ENCODE data around the gene ARAP1.
A peak's percentile ranks its signal among the peaks of the same experiment; 100 is the strongest.

Gene ARAP1

DNA sequence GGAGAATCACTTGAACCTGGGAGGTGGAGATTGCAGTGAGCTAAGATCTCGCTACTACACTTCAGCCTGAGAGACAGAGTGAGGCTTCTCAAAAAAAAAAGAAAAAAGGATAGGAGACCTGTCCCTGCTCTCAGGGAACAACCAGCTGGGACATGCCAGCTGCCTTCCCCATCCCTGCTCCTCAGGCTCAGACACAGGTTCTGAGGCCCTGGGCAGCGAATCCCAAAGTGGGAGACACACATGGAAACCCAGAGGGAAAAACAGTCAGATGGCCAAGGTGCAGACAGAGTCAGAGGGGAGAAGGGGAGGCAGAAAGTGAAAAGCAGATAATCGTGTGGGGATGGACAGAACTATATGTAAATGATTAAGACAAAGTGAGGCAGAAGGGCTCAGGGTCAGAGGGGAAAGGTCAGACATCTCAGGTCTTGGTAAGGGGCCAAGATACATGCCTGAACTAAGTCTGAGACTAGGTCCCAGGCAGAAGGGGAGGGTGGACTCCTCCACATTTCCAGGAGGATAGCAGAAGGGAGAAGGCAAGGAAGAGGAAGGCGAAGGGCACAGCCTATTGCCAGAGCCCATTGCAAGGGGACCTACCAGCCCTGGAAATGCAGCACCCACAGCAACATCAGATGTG is 27.4 kb upstream of the ARAP1 start:
- no peak for DNase-seq (ENCODE audit: low read depth)

DNA sequence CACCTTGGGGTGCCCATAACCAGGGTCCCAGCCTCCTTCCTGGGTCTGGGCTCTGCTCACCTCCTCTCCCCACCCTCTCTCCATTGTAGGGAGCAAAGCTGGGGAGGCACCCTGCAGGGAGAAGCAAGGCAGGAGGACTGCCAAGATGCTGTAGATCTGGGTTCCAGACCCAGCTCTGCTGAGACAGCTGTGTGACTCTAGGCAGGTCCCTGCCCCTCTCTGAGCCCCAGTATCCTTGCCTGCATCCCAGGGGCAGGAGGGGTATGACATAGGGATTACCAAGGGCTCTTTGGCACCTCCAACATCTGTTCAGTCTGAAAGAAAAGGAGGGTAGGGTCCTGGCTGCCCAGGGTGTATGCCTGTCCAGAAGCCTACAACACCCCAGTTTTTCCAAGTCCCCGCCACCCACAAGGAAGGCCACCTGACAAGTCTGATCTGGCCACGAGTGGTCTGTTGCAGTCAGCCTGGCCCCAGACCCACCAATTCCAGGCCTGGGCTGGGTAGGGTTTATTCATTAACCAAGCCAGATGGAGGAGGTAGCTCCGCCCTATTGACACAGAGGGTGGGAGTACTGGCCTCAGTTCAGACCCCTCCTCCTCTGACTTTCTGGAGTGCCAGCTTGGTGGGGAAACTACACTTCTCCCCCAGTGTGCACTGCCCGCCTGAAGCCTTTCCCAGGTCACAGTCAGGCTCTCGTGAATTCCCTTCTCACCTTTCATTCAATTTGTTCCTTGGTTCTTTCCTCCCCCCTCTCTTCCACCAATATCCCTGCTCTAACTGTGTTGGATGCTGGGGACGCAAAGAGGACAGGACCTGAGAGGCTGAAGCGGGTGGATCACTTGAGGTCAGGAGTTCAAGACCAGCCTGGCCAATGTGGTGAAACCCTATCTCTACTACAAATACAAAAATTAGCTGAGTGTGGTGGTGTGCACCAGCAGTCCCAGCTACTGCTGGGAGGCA is 26.6 kb upstream of the ARAP1 start:
- DNase-seq (ENCODE audit: low read depth): no peak

DNA sequence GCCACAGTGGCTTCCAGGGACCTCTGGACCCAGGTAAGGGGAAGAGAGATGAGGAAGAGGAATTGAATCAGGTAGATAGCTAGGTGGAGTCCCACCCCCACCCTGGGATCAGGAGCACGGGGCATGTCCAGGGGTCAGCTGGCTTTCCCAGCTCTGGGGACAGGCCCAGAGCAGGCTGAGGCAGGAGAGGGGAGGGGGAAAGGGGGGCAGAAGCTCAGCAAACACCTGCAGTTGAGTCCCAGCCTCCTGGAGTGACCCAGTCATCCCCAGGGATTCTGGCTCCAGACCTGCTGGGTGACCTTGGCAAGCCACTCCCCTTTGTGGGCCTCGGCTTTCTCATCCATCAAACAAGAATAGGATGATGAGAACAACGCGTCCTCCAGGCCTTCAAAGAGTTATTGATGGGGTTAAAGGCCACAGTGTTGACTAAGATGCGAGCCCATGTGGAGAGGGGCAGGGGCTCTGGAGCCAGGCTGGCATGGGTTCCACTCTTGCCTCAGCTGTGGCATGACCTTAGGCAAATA is 25.6 kb upstream of the ARAP1 start:
- DNase-seq (ENCODE audit: low read depth): no peak

DNA sequence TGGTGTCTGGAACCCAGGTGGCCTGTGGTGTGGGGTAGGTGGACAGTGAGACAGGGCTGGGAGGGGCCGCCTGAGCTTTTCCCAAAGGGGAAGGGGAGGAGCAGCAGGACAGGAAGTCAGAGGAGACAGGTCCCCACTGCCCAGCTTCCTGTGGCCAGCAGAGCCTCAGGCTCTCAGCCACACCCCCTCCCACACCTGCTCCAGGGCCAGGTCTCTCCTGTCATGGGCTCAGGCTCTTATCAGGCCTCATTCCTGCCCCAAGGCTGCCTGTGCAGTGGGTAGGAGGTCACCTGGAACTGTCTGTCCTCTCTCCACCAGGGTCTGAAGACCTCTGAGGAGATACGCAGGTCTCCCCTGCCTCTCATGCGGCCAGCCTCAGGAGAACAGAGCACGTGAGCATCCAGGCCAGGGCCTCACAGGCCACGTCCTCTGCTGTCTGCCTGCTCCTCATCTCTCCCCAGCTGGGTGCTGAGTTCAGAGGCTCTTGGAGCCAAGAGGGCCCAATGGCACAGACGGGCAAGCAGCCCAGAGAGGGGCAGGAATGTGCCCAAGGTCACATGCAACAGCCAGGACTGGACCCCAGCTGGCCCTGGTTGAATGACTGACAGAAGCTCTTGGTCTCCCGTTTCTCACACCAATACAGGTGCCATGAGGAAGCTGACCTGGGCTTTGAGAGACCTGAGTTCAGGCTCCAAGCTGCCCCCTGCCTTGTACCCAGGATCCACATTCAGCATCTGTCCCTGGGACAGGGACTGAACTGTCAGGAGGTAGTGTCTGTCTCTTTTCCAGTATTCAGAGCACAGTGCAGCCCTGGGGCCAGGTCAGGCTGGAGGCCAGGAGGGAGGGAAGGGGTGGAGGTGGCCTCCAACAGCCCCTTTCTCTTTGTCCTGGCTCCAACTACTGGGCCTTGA is 24.9 kb upstream of the ARAP1 start:
- DNase-seq (ENCODE audit: low read depth): no peak

DNA sequence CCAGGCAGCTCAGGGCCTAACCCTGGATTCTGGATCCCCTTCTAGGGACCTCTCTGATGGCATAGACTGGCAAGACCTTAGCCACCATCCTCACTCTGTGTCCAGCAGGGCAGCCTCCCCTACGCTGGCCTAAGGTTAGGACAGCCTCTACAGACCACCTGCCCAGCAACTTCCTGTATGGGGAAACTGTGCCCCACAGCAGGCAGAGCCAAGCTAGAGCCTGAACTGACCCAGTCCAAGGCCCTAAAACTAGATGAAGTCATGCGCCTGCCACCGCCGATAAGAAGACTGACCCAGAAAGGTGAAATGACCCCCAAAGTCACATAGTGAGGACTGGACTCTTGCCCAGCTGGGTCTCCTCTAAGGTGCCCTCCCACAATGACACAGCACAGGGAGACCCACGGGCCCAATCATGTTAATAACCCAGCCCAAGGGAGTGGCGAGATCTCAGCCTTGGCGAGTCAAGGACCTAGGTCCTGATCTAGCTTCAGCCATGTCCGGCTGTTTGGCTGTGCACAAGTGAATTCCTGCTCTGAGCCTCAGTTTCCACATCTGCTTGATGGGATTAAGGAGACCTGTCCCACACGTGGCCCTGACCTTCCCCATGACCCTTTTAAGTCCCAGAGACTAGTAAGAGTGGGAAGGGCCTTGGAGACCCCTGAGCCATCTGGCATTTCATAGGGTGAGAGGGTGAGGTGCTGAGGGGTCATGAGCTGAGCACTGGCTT is 24.1 kb upstream of the ARAP1 start:
- no peak for DNase-seq (ENCODE audit: low read depth)

DNA sequence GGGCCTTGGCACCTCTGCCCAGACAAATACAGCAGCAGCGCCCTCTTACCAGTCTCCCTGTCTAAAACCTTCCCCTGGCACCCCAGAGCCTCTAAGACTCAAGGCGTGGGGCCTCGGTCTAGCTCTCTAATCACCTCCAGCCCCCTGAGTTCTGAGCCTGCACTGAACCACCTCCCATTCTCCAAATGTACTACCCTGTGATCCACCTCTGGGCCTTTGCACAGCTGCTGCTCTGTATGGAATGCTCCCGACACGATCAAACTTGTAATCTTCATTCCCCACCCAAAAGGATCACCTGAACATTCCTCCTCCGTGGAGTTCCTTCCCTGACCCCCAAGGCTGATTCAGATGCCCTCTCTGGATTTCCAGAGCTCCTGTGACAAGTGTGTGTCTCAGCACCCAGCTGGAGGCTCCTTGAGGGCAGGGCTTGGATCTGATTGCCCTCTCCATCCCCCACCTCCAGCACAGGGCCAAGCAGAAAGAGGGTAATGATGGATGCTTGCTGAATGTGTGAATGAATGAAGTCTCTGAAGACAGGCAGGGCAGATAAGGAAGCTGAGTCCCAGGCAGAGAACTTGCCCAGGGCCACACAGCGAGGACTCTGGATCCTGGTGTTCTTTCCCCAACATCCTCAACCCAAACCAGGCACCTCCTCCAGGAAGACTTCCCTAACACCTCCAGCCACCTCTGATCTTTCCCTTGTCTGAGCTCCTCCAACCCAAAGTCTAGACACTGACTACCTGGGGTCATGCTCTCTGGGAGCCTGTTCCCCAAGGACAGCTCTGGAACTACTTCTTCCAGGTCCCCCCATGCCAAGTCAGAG is 23.3 kb upstream of the ARAP1 start:
- no peak for DNase-seq (ENCODE audit: low read depth)

DNA sequence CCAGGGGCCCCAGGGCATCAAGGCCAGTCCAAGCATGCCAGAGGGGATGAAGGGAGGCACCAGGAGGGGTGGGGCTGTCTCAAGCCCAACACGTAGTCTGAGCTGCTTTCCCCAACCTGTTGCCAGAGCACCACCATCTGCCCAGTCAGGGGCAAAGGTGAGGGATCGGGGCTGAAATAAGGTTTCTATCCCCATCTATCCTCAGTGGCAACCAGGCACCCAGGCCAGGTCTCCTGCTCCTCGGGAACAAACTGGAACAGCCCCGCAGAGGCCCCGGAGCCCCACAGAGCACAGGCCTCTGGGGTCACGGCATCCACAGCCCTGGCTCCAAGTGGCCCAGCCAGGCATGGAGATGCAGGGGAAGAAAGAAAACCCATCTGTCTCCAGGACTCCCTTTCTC is 22.3 kb upstream of the ARAP1 start:
- DNase-seq (ENCODE audit: low read depth): no peak

DNA sequence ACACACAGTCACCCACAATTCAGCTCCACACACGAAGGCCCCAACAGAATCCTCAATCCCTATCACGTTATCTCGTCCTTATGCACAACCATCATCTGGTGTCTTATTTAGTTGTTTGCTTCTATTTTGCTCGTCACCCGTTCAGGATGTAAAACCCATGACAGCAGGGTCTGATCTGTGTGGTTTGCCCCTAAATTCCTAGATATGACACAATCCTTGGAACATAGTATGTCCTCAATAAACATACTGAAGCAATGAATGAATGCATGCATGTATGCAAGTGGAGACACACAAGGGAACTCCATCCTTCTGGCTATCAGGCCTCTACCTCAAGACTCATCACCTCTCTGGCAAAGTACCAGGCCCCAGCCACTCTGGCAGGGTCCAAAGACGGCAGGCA is 21.5 kb upstream of the ARAP1 start:
- DNase-seq (ENCODE audit: low read depth): no peak

DNA sequence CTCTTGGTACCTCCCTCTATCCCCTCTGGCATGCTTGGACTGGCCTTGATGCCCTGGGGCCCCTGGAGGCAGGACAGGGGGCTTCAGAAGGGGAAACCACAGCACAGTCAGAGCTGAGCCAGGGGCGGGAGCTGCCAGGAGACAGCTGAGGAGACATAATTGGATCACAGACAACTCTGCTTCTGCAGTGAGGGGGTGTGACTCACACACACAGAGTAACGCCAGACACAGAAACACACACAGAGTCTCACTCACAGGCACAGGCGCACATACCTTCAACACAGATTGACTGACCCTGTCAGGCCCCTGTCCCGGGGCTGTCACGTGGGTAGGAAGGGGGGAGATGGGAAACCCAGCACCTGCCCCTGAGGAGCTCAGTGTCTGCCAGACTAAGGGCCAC is 21.1 kb upstream of the ARAP1 start:
- DNase-seq (ENCODE audit: low read depth): peak; percentile 88

DNA sequence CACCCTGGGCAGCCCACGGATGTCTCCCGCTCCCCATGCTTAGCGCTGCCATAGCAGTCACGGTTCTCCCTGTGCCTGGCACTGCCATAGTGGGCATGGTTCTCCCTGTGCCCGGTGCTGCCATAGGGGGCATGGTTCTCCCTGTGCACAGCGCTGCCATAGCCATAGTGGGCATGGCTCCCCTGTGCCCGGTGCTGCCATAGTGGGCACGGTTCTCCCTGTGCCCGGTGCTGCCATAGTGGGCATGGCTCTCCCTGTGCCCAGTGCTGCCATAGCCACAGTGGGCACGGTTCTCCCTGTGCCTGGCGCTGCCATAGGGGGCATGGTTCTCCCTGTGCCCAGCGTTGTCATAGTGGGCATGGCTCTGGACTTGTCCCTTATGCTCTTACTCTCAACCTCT is 19.9 kb upstream of the ARAP1 start:
- DNase-seq (ENCODE audit: low read depth): no peak

DNA sequence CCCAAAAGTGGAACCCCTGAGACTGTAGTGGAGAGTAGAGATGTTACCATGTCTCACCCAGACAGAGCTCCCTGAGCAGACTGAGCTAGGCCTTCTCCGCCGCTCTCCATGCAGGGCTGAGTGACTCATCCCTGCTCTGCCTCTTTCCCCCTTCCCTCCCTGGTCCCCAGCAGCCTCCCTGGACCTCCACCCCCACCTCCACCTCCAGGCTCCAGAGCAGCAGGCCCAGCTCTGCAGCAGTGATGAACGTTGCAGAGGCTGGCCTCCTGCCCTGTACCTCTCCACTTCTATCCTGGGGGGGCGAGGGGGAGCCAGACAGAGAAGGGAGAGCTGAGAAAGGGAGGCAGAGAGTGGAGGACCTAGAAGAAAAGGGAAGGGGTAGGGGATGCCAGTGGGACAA is 19.3 kb upstream of the ARAP1 start:
- peak; percentile 78 for DNase-seq (ENCODE audit: low read depth)

DNA sequence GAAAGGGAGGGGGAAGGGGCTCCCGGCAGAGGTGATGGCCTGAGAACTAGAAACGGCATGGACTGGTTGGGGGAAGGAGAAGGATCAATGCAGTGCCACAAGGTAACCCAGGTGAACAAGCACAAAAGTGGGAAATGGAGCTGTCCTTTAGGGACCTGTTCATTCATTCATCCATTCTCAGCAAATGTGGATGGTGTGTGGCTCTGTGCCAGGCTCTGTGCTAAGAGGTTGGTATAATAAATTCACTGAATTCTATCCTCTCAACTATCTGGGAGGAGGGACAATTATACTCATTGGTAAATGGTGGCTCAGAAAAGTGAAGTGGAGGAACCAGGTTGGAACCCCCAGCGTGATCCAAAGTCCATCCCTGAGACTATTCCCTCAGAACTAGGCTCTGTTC is 18.6 kb upstream of the ARAP1 start:
- DNase-seq (ENCODE audit: low read depth): no peak

DNA sequence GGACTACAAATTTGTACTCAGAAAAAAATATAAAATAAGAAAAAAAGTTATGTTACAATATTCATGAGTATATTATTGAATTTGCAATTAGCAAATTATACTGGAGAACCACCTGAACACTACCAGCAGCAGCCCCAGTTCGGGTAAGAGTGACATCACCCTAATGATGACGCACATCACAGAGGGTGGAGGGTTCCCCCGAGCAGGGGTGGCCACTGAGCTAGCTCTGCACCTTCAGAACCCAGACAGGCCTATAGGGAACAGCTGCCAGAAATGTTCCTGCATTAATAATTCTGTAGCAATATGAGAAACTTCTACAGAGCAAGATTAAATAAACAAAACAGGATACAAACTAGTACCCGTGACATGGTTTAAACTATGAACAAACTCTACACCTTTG is 17.5 kb upstream of the ARAP1 start:
- DNase-seq (ENCODE audit: low read depth): no peak

DNA sequence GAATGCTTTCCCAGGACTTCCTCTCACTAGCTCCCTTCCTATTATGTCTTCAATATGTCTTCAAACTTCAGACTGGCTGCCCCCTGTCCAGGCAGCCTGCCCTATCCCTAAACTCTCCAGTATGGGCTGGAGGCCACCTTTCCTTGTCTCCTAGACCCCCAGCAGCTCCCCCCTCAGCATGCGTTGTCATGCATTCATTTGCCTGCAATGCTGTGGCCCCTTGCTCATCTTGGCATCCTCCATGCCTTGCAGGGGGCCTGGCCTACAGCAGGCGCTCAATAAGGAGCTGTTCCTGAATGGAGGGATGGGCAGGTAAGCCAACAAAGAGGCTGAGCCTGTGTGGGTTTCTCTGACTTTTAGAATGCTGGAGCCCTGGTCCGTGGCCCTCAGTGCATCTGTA is 16.4 kb upstream of the ARAP1 start:
- DNase-seq (ENCODE audit: low read depth): no peak

DNA sequence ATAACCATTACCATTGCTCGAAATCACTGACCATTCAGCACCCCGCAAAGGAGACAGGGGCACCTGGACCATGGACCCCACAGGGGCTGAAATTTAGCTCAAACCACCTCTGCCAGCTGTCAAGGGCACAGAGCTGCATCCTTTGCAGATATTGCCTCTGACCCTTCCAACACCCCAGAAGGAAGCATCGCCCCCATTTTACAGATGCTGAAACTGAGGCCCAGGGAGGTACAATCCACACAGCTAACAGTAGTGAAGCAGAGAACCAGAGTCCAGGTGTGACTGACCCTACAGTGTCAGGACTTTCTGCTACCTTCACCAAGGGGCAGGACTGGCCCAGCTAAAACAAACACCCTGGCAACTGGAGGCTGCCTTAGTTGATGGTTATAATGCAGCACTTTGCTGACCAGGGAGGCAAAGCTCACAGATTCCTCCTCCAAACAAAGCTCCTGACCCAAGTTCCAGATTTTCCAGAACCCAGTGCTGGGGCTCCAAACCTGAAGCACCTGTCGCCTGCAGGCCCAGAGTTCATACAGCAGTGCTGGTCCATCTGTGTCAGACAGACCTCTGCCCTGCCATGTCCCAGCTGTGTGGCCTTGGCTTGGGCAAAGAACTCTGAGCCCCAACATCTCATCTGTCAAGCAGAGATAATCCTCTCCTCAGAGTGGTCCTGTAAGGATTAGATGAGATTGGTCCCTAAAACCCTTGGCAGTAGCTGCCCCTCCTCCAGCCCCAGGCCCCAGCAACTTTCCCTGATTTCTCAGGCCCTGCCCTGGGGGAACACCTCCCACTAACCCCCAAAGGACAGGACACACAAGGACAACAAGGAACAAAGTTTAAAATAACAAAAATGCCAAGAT is 15.2 kb upstream of the ARAP1 start:
- DNase-seq (ENCODE audit: low read depth): no peak

DNA sequence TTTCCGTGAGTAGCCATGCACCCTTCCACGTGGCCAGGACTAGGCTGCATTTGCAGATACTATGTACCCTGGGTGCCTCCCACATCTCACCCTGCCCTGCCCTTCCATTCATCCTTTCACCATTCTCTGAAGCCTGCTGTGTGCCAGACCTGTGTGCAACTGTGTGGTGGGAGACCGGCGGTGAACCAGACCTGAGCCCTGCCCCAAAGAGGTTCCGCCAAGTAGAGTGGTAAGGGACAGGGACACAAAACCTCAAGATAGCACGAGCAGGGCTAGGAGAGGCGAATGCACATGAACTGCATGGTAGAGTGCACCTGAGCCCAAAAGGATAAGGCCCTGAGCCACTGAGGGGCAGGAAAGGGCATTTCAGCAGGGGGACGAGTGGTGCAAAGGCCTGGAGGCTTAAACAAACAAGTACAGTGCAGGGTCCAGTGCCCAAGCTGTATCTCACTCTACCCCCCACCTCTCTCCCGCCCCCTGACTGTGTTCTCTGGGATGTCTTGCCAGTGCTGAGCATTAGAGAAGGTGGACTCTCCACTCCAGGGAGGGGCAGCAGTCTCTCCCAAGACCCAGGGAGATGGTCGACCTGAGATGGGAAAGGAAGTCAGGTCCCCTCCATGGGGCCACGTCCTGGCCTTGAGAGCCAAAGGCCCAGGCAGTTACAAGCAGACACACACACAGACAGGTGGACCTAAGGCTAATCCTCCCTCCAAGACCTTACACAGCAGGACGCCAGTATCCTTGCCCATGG is 14.1 kb upstream of the ARAP1 start:
- no peak for DNase-seq (ENCODE audit: low read depth)

DNA sequence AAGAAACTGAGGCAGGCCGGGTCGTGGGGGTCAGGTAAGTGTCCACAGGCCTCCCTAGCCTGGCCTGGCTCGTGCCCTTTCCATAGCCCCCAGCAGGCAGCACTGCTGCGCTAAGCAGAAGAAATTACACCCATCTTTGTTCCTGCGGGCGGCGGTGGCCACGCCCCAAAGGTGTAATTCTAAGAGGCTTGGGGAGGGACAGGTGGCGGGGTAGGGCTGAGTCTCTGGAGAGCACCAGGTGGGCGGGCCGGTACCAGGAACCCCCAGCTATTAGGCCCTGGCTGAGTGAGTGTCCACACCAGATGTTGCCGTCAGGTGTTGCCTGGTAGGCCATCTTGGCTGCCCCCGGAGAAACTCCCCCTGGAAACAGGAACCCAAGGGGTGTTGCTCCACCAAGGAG is 12.3 kb upstream of the ARAP1 start:
- DNase-seq (ENCODE audit: low read depth): no peak

DNA sequence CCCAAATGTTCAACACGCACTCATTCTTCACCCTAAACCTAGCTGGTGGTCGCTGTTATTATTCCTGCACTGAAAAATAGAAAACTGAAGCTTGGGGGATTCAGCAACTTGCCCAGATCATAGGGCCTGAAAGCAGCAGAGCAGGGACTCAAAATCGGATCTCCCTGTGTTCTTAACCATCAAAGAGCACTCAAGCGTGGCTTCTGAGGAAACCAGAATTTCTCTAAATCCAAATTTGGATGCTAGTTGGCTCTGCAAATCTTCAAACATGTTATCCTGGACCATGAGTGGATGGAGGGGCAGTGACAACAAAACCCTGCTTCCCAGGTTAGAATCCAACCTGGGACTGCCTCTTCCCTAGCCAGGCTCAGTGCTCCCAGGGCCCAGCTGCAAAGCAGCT is 11.6 kb upstream of the ARAP1 start:
- no peak for DNase-seq (ENCODE audit: low read depth)

Measured in EH (cell line).